Stimulated activated CD8-positive, alpha-beta memory T cell treated with anti-CD3 and anti-CD28 coated beads, Interleukin-4, amount 100 ng/mL, for 48 hours (primary cell): ENCODE results near the gene ZNF217.
"Not testable (repeated sequence)": the region's sequence is repeated elsewhere in the genome, so short reads cannot be mapped to it uniquely, and the experiment has no call there.

Experiments
- DNase-seq: peaks from one replicate; pipeline ENCODE4 v3.0.0-alpha.2; 2020

ZNF217 gene

DNA sequence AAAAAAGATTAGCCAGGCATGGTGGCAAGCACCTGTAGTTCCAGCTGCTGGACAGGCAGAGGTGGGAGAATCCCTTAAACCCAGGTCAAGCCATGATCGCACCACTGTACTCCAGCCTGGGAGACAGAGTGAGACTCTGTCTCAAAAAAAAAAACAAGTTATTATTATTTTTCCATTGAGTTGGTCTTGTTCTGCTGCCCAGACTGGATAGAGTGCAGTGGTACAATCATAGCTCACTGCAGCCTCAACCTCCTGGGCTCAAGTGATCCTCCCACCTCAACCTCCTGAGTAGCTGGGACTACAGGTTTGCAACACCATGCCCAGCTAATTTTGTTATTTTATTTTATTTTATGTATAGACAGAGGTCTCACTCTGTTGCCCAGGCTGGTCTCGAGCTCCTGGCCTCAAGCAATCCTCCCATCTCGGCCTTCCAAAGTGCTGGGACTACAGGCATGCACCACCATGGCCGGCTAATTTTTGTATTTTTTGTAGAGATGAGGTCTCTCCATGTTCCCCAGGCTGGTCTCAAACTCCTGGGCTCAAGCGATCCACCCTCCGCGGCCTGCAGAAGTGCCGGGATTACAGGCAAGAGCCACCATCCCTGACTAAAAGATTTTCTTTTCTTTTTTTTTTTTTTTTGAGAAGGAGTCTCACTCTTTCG lies 31.4 kb downstream of the ZNF217 start:
- DNase-seq, result not testable (repeated sequence)

DNA sequence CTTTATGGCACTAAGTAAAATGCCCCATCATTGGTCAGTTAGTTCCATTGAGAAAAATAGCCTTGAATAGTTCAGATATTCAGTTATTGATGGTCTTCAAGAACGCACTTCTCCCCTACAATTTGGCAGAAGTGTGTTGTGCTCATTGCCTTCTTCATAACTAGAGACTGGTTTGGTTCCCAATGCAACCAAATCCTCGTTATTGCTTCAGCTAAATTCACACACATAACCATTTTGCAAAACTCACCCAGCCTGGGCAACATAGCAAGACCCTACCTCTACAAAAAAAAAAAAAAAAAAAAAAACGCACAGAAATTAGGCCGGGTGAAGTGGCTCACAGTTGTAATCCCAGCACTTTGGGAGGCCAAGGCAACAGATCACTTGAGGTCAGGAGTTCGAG lies 32.1 kb downstream of the ZNF217 start:
- no peak for DNase-seq

- no peak for DNase-seq
Observed at GRCh38 chr20:53559816-53560215, 33.8 kb downstream of the ZNF217 start.

DNA sequence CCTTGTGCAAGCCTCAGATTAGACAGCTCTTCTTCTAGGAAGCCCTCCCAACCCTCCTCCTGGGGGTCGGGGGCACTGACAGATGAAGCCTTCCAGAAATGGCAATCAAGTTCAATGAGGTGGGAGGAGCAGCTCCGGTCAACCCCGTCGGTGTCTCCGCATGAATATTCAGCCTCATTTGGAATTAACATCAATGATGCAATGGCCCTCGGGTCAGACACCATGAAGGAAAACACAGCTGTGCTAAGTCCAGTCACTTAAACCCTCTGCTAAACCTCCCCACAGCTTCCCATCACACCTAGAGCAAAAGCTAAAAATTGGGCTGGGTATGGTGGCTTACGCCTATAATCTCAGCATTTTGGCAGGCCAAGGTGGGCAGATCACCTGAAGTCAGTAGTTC lies 36.5 kb downstream of the ZNF217 start:
- no peak for DNase-seq

DNA sequence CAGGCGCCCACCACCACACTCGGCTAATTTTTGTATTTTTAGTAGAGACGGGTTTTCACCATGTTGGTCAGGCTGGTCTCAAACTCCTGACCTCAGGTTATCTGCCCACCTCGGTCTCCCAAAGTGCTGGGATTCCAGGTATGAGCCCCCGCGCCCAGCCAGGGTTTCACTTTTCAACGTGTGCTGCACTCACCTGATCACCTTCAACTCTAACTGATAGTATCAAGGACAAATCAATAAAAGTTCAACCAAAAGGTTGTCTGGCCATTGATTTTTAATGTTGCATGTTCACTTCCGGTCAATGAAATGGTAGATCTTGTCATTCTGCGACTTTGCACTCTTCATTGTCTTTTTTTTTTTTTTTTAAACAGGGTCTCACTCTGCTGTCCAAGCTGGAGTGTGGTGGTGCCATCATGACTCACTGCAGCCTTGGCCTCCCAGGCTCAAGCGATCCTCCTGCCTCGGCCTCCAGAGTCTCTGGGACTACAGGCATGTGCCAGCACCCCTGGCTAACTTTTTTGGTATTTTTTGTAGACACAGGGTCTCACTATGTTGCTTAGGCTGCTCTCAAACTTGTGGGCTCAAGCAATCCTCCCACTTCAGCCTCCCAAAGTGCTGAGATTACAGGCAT lies 37.3 kb downstream of the ZNF217 start:
- no peak for DNase-seq

DNA sequence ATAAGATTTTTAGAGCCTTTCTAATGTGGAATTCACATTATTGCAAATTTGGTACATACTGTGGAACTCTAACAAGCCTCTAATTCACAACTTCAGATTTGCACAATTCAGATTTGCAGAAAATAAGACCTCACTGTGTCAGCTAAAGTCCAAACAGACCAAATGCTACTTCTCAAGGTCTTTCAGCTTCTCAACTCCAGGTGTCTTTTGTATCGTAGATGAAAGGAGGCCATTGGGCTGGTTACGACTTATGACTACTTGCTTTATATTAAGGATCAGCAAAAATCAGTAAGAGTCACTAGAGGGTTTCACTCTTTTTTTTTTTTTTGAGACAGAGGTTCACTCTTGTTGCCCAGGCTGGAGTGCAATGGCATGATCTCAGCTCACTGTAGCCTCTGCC lies 37.8 kb downstream of the ZNF217 start:
- no peak for DNase-seq

GRCh38 chr20:53555081-53555480 lies 38.6 kb downstream of the ZNF217 start:
- DNase-seq, result no peak

DNA sequence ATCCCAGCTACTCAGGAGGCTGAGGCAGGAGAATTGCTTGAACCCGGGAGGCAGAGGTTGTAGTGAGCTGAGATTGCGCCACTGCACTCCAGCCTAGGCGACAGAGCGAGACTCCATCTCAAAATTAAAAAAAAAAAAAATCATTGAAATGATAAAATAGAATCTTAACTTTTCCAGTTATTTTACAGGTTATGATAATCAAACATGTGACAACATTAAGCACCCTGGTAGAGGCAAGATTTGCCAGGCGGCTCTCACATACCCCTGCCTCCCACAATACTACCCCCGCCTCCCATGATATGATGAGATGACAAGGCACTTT lies 41.1 kb downstream of the ZNF217 start:
- not testable (repeated sequence) for DNase-seq

DNA sequence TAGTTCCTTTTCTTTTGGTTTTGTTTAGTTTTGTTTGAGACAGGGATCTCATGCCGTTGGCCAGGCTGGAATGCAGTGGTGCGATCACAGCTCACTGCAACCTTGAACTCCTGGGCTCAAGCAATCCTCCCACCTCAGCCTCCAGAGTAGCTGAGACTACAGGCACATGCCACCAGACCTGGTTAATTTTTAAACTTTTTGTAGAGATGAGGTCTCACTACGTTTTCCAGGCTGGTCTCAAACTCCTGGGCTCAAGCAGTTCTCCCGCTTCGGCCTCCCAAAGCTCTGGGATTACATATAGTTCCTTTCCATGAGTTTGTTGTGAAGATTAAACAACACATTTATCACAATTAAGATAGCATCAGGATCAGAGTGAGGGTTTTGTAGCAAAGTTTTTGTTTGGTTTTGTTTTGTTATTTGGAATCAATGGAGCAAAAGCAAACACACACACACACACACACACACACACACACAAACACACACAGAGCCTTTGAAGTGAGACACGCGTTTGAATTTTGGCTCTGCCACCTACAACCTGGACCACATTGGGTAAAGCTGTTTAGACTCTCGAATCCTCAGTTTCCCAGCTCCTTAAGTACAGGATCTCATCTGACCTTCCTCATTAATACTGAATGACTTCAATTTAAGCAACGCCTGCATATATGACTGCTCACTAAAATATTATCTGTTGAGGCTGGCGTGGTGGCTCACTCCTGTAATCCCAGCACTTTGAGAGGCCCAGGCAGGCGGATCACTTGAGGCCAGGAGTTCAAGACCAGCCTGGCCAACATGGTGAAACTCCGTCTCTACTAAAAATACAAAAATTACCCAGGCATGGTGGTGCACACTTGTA lies 41.7 kb downstream of the ZNF217 start:
- DNase-seq, result not testable (repeated sequence)

DNA sequence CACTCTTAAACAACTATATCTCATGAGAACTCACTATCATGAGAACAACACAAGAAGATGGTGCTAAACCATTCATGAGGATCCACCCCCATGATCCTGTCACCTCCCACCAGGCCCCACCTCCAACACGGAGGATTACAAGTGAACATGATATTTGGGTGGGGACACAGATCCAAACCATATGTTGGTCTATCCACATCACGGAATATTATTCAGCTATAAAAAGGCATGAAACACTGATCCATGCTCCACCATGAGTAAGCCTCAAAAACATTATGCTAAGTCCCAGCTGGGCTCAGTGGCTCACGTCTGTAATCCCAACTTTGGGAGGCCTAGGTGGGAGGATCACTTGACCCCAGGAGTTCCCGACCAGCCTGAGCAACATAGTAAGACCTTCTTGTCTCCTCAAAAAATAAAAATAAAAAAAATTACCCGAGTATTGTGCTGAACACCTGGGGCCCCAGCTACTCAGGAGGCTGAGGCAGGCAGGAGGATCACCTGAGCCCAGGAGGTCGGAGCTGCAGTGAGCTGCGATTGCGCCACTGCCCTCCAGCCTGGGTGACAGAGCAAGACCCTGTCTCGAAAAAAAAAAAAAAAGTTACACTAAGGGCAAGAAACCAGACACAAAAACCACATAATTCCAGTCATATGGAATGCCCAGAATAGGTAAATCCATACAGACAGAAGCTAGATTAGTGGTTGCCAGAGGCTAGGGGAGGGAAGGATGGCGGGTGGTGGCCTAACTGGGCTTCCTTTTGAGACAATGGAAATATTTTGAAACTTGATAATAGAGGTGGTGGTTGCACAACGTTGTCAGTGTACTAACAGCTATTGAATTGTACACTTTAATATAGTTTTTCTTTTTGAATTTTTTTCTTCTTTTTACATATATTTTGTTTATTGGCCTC lies 43.1 kb downstream of the ZNF217 start:
- DNase-seq, result no peak

DNA sequence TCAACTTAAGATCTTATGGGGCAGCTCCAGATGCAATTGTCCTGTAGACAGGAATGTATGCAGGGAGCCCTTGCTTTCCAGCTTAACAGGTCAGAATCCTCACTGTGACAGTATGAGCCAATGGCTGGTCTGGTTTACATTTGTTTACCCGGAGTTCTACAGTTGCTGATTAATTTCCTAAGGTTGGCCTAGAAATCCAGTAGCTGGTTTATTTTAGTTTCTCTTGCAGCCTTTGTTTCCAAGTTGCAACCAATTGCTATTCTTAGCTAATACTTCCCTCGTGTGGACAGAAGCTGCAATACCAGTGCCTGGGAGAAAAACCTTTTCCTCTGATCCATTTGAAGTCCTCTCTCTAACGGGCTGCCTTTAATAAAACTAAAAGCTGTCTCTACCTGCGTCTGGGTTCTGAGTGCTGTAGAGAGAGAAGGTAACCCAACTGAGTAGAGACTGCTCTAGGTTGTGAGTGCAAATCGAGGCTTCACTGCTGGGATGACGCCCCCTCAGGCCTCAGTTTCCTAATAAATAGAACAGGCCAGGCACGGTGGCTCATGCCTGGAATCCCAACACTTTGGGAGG lies 45.9 kb downstream of the ZNF217 start:
- peak; percentile 34 for DNase-seq

DNA sequence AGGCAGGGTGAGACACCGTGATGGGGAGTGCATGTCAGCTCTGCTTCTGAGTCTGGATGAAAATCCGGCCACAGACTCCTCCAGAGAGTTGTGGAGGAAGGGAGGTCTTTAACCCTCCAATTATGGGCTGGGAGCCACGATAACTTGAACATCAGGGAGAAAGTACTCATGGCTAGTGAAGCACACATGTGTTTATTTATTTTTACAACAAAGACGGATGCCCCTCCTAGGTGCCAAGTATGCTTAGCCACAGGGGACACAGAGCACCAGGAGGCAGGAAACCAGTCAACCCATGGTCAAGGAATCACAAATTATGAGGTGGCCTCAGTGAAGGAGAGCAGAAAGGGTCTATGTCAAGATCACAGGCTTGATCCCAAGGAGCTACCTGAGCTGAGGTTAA lies 54.1 kb downstream of the ZNF217 start:
- no peak for DNase-seq

DNA sequence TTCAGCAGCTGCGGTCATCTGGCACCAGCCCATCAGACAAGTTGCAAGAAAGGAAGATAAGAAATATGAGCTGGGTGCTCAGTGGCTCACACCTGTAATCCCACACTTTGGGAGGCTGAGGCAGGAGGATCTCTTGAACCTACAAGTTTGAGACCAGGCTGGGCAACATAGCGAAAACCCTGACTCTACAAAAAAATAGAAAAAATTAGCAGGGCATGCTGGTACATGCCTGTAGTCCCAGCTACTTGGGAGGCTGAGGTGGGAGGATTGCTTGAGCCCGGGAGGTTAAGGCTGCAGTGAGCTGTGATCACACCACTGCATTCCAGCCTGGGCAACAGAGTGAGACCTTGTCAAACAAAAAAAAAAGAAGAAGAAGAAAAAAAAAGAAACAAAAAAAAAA lies 57.3 kb downstream of the ZNF217 start:
- not testable (repeated sequence) for DNase-seq

GRCh38 chr20:53535878-53536277 lies 57.8 kb downstream of the ZNF217 start:
- no peak for DNase-seq

GRCh38 chr20:53534037-53534436 lies 59.6 kb downstream of the ZNF217 start:
- DNase-seq, result no peak

DNA sequence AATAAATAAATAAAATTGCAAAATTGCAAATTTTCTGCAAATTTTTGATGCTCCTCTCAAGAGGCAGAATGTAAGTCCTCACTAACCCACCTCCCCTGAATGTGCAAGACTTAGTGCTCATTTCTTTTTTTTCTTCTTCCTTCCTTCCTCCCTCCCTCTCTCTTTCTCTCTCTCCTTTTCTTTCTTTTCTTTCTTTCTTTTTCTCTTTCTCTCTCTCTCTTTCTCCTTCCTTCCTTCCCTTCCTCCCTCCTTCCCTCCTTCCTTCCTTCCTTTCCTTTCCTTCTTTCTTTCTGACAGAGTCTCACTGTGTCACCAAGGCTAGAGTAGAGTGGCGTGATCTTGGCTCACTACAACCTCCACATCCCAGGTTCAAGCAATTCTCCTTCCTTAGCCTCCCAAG lies 60.1 kb downstream of the ZNF217 start:
- no peak for DNase-seq

- not testable (repeated sequence) for DNase-seq
Observed at GRCh38 chr20:53532654-53533312, 60.9 kb downstream of the ZNF217 start.

GRCh38 chr20:53530440-53530839 lies 63.2 kb downstream of the ZNF217 start:
- DNase-seq, result no peak

GRCh38 chr20:53529658-53530057 lies 64.0 kb downstream of the ZNF217 start:
- DNase-seq, result no peak

DNA sequence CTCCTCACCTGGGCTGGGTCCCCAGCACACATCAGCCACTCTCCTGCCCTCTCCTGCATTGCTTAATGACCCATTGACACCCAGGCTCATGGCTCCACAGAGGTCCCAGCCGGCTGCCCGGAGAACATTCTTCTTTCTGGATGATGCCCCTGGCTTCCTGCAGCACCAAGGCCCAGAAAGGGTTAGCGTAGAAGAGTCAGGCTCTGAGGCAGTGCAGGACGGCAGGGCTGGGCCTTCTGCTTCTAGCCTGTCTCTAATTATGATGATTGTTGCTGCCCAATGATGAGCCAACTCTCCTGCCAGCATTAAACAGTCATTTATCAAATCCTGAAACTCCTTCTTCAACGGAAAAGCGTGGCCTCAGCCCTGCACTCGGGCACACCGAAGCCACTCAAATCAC lies 66.4 kb downstream of the ZNF217 start:
- no peak for DNase-seq

- no peak for DNase-seq
Observed at GRCh38 chr20:53524589-53525312, 68.9 kb downstream of the ZNF217 start.
